Smooth muscle cell (in vitro differentiated cells): ENCODE results near the gene PDE8B. TPM values are rescaled to one million over a fixed set of nuclear protein-coding genes. Genes with fewer than 3 reads are reported as not detected.

ENCODE experiments used
- DNase-seq: peaks from one replicate; lab custom pipeline; 2025; ENCODE audit not compliant: unreplicated experiment; lab: John Stamatoyannopoulos, UW
- H2AFZ ChIP-seq: fragments of 200-600 bp; sonication (generic); 2 replicates; pipeline ENCODE4 v1.6.0; 2016; ENCODE audit warnings: antibody characterized with exemption, low read depth, mild to moderate bottlenecking
- H3F3A ChIP-seq: fragments of 200-600 bp; sonication (generic); 2 replicates; pipeline ENCODE4 v1.6.0; 2017; ENCODE audit warnings: antibody characterized with exemption, low read depth
- H3K27ac ChIP-seq: fragments of 200-600 bp; sonication (generic); 2 replicates; pipeline ENCODE4 v1.5.1; 2016; ENCODE audit warnings: low read depth, mild to moderate bottlenecking
- H3K27me3 ChIP-seq: fragments of 200-600 bp; sonication (generic); 2 replicates; pipeline ENCODE4 v1.6.1; 2016; ENCODE audit warnings: low read depth, mild to moderate bottlenecking
- H3K36me3 ChIP-seq: fragments of 200-600 bp; sonication (generic); 2 replicates; pipeline ENCODE4 v1.5.1; 2016; ENCODE audit warnings: low read depth
- H3K4me1 ChIP-seq: fragments of 200-600 bp; sonication (generic); 2 replicates; pipeline ENCODE4 v1.5.1; 2016; ENCODE audit warnings: low read depth
- H3K4me2 ChIP-seq: fragments of 200-600 bp; sonication (generic); 2 replicates; pipeline ENCODE4 v1.6.0; 2016; ENCODE audit warnings: mild to moderate bottlenecking
- H3K4me3 ChIP-seq: fragments of 200-600 bp; sonication (generic); 2 replicates; pipeline ENCODE4 v1.5.1; 2016; ENCODE audit warnings: mild to moderate bottlenecking
- H3K79me2 ChIP-seq: fragments of 200-600 bp; sonication (generic); 2 replicates; pipeline ENCODE4 v1.6.0; 2016; ENCODE audit warnings: low read depth, mild to moderate bottlenecking
- H3K9ac ChIP-seq: fragments of 200-600 bp; sonication (generic); 2 replicates; pipeline ENCODE4 v1.6.0; 2016; ENCODE audit warnings: low read depth
- H3K9me3 ChIP-seq: fragments of 200-600 bp; sonication (generic); replicated peaks from 2 replicates; pipeline ENCODE4 v1.5.1; 2016; ENCODE audit warnings: low read depth
- H4K20me1 ChIP-seq: fragments of 200-600 bp; sonication (generic); 2 replicates; pipeline ENCODE4 v1.6.0; 2016; ENCODE audit warnings: low read depth
- WGBS: methylation state at CpG from one replicate; pipeline ENCODE4 v1.1.7; 2016; ENCODE audit warnings: low lambda C conversion rate; 5-methylcytosine and 5-hydroxymethylcytosine counted together
- polyA plus RNA-seq: library from polyadenylated mRNA; unstranded; fragments of >200 nt; fragmentation: Nextera tagmentation; extraction: Ambion mirVana; gene quantifications from 2 replicates; pipeline ENCODE4 v1.2.1, GENCODE V29; 2016
- total RNA-seq: library from RNA; depleted of rRNA; stranded (reverse); fragments of >200 nt; gene quantifications from 2 replicates; pipeline ENCODE4 v1.2.3, GENCODE V29; 2014
- TF ChIP-seq, protein P1 (sequence below): fragments of 200-600 bp; sonication (generic); IDR thresholded peaks from 2 replicates; pipeline ENCODE4 v1.5.1; 2017; ENCODE audit warnings: borderline replicate concordance, mild to moderate bottlenecking, antibody characterized with exemption; ENCODE audit not compliant: insufficient read depth, poor library complexity, severe bottlenecking

PDE8B gene
- total and polyA plus RNA-seq, 2 experiments from 2014 or later = 0.13 to 0.18 TPM

DNA sequence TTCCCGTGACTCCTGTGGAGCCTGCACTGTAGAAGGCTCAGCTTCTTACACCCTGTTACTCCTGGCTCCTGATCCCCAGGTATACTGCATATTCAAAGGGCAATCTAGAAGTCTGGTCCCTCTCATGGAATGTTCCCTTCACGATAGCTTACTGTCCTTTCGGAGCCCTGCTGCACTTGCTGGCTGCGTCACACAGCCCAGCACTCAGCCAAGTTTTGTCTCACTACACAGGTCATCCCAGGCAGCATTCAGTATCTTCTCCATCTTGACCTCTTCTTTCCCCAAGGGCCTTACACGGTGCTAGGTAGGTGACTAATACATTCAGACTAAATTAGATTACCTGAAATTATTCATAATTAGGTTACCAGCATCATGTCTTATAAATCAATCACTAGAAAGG is 157.9 kb downstream of the PDE8B start:
- H3K27me3 ChIP-seq = no peaks in the 10 kb centered on the region
- 86% methylated on average over 5 of the region's 5 CpGs for WGBS
- H3K9ac ChIP-seq = no peak overlapping the region

DNA sequence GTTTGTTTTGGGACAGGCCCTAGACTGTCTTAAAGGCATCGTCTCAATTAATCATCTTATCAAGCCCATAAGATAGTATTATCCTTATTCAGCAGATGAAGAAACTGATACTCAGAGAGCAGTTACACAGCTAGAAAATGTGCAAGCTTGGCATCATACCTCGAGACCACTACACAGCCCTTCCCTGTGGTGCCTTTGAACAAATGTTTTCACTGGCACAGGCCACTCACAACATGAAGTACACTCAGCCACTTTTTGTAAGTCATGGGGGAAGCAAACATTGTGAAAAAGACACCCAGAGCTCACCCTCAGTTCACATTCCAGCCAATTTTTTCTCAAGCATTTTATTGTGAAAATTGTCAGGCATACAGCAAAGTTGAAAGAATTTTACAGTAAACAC is 159.1 kb downstream of the PDE8B start:
- Histone ChIP-seq H3F3A (no peaks in the 10 kb centered on the region), H3K4me2 (no peak overlapping the region), H3K27ac (no peak overlapping the region), H2AFZ (no peak overlapping the region), H3K4me3 (no peak overlapping the region), H3K79me2 (no peaks in the 10 kb centered on the region), H4K20me1 (no peaks in the 10 kb centered on the region), H3K9ac (no peak overlapping the region), H3K4me1 (no peaks in the 10 kb centered on the region), H3K36me3 (no peaks in the 10 kb centered on the region), H3K27me3 (no peaks in the 10 kb centered on the region), H3K9me3 (no peaks in the 10 kb centered on the region)
- DNase-seq = no peak
- WGBS = 75% methylated on average over 2 of the region's 2 CpGs
- TF ChIP-seq, protein P1, sequence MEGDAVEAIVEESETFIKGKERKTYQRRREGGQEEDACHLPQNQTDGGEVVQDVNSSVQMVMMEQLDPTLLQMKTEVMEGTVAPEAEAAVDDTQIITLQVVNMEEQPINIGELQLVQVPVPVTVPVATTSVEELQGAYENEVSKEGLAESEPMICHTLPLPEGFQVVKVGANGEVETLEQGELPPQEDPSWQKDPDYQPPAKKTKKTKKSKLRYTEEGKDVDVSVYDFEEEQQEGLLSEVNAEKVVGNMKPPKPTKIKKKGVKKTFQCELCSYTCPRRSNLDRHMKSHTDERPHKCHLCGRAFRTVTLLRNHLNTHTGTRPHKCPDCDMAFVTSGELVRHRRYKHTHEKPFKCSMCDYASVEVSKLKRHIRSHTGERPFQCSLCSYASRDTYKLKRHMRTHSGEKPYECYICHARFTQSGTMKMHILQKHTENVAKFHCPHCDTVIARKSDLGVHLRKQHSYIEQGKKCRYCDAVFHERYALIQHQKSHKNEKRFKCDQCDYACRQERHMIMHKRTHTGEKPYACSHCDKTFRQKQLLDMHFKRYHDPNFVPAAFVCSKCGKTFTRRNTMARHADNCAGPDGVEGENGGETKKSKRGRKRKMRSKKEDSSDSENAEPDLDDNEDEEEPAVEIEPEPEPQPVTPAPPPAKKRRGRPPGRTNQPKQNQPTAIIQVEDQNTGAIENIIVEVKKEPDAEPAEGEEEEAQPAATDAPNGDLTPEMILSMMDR = no peak

More for the DNA sequence above, 157.9 kb downstream of the PDE8B start:
- H3K4me2 ChIP-seq = no peak overlapping the region
- DNase-seq = no peak
- H3K79me2 ChIP-seq = no peaks in the 10 kb centered on the region
- TF ChIP-seq, protein P1 = no peak
- no peak overlapping the region for H3K4me3 ChIP-seq
- H3K9me3 ChIP-seq = no peaks in the 10 kb centered on the region
- H3F3A ChIP-seq = no peaks in the 10 kb centered on the region
- H4K20me1 ChIP-seq = no peaks in the 10 kb centered on the region
- H3K36me3 ChIP-seq = no peaks in the 10 kb centered on the region
- no peak overlapping the region for H3K27ac ChIP-seq
- H3K4me1 ChIP-seq = no peaks in the 10 kb centered on the region
- no peak overlapping the region for H2AFZ ChIP-seq

DNA sequence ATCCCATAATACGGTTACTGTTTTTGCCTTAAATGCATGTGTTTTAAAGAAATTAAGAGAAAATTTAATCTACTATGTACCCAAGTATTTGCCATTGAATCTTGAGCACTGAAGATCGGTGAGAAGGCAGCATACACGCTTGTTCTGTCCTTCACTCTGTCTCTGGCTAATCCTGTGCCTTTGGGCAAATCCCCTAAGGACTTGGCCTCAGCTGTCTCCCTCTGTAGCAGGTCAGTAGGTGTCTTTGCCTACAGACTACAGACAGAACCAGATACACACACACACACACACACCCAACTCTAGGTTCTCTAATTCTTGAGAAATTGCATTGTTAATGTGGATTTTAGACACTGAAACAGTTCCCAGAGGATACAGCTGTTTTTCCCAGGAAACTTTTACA is 164.2 kb downstream of the PDE8B start:
- Histone ChIP-seq H3K9ac (no peak overlapping the region), H3K27ac (no peak overlapping the region), H3F3A (no peaks in the 10 kb centered on the region), H3K36me3 (no peaks in the 10 kb centered on the region), H3K4me1 (no peaks in the 10 kb centered on the region), H3K79me2 (no peaks in the 10 kb centered on the region), H3K4me3 (no peak overlapping the region), H3K4me2 (no peak overlapping the region), H4K20me1 (no peaks in the 10 kb centered on the region), H3K27me3 (no peaks in the 10 kb centered on the region), H2AFZ (no peak overlapping the region), H3K9me3 (no peaks in the 10 kb centered on the region)
- TF ChIP-seq, protein P1 = no peak
- WGBS = 95% methylated on average over 3 of the region's 3 CpGs
- no peak for DNase-seq

DNA sequence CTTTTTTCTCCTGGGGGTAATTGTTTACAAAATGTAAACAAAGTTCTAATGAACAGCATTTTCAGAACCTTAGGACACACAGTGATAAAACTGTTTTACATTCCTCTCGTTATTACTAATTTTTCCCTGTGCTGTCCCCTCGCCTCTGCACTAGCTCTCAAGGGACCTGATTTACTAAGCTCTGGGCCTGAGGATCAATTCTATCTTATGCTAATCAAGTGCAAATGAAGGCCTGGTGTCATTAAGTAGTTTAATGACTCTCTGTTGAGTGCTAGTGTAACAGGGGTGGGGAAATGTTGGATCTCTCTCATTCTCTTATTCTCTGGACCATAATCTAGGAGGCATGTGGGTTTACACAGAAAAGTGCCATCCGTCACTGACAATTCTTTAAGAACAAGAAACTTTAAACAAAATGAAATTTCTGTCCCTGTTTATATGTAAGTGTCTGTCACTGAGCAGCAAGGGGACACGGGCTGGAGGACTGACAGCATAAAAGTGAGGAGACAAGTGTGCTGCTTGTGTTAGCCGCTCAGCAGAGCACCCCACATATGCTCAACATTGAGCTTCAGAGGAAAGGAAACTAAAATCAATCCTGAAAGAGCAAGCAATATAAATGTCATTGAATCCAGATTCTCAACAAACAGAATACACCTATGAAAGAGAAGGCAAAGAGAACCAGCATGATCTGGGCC is 166.3 kb downstream of the PDE8B start:
- Histone ChIP-seq H2AFZ (no peak overlapping the region), H3K4me3 (no peak overlapping the region), H3K4me2 (no peak overlapping the region), H3K9ac (no peak overlapping the region), H3K4me1 (no peaks in the 10 kb centered on the region), H3K9me3 (no peaks in the 10 kb centered on the region), H4K20me1 (no peaks in the 10 kb centered on the region), H3K27me3 (no peaks in the 10 kb centered on the region), H3K79me2 (no peaks in the 10 kb centered on the region), H3F3A (no peaks in the 10 kb centered on the region), H3K27ac (no peak overlapping the region), H3K36me3 (no peaks in the 10 kb centered on the region)
- WGBS = 62% methylated on average over 5 of the region's 5 CpGs
- TF ChIP-seq, protein P1 = no peak
- DNase-seq = no peak
